Neural progenitor cell (in vitro differentiated cells): ENCODE data around the gene KRT222.

Experiments used
- CTCF ChIP-seq: fragments of 200-600 bp; sonication (generic); IDR thresholded peaks from 2 replicates; pipeline ENCODE4 v1.5.1; 2017; ENCODE audit warnings: antibody characterized with exemption, mild to moderate bottlenecking
- EZH2 ChIP-seq: fragments of 200-600 bp; sonication (generic); IDR thresholded peaks from 2 replicates; pipeline ENCODE4 v1.6.1; 2017; ENCODE audit warnings: antibody characterized with exemption, mild to moderate bottlenecking, moderate library complexity
- EZH2phosphoT487 ChIP-seq: fragments of 200-600 bp; sonication (generic); IDR thresholded peaks from 2 replicates; pipeline ENCODE4 v1.6.1; 2017; ENCODE audit warnings: antibody characterized with exemption

GRCh38 chr17:40699853-40700252, 34.9 kb upstream of the KRT222 start:
- no peak for TF ChIP-seq CTCF
- no peak for TF ChIP-seq EZH2
- TF ChIP-seq EZH2phosphoT487, result no peak
